Endothelial cell of umbilical vein (primary cell): ENCODE results near the gene KRTAP7-1. TPM values are rescaled to one million over a fixed set of nuclear protein-coding genes. Genes with fewer than 3 reads are reported as not detected.

Experiments used
- BruUV-seq: library from RNA; stranded (reverse); fragments of 400-500 nt; replicated peaks from 2 replicates; lab custom pipeline; 2021; lab: Mats Ljungman, UMichigan
- CTCF ChIA-PET: fragments of 300-600, 350-600 bp; sonication (Branson Sonifier 250); formaldehyde crosslinking; loops from one replicate; lab custom pipeline; 2021; ENCODE audit warnings: antibody characterized with exemption, inconsistent platforms; lab: Charles Lee
- POLR2A ChIA-PET: fragments of 300-600, 350-600 bp; sonication (Branson Sonifier 250); formaldehyde crosslinking; loops from one replicate; lab custom pipeline; 2021; ENCODE audit warnings: antibody characterized with exemption, inconsistent platforms; lab: Charles Lee
- DNase-seq: peaks from one replicate; pipeline ENCODE4 v3.0.0-alpha.2; 2011; ENCODE audit warnings: low read depth, low spot score
- FAIRE-seq: peaks from 2 replicates; lab custom pipeline; 2011; peaks lifted over from hg19 to GRCh38; lab: Jason Lieb, UNC
- H2AFZ ChIP-seq: 2 replicates; pipeline ENCODE4 v1.6.0; 2012; ENCODE audit warnings: low read depth, low read length, control low read depth, inconsistent platforms
- H3K27ac ChIP-seq: 2 replicates; pipeline ENCODE4 v1.5.1; 2011; ENCODE audit warnings: low read depth, mild to moderate bottlenecking, control low read depth, low read length, moderate library complexity; ENCODE audit not compliant: insufficient read depth
- H3K27me3 ChIP-seq, 2 experiments: 2 replicates each; pipeline versions ENCODE4 v1.6.0 to v1.6.1; 2011; ENCODE audit warnings: low read length in 2 of 2, mixed read lengths in 1 of 2; ENCODE audit not compliant: control insufficient read depth in 2 of 2, insufficient read depth in 2 of 2
- H3K36me3 ChIP-seq, 2 experiments: 2 replicates in 1 of 2; 3 replicates in 1 of 2; pipeline ENCODE4 v1.5.1; 2011; ENCODE audit warnings: low read length in 2 of 2, mild to moderate bottlenecking in 1 of 2, moderate library complexity in 1 of 2; ENCODE audit not compliant: control insufficient read depth in 2 of 2, insufficient read depth in 2 of 2; ENCODE audit errors: extremely low read depth in 1 of 2
- H3K4me1 ChIP-seq: 3 replicates; pipeline ENCODE4 v1.5.1; 2011; ENCODE audit warnings: mild to moderate bottlenecking, low read length; ENCODE audit not compliant: control insufficient read depth, insufficient read depth; ENCODE audit errors: extremely low read depth
- H3K4me2 ChIP-seq: 2 replicates; pipeline ENCODE4 v1.6.1; 2011; ENCODE audit warnings: low read length, control low read depth, mixed read lengths; ENCODE audit not compliant: insufficient read depth
- H3K4me3 ChIP-seq, 3 experiments: fragments of 200-600 bp in 1 of 3; sonication (generic), shearing (Covaris generic) in 1 of 3; replicated peaks in 1 of 3; 2 replicates each; pipeline ENCODE4 v1.5.1; 2011 to 2016; ENCODE audit warnings: control low read depth in 3 of 3, low read length in 3 of 3, mild to moderate bottlenecking in 2 of 3, inconsistent platforms in 1 of 3, low read depth in 1 of 3, moderate library complexity in 1 of 3; ENCODE audit not compliant: insufficient read depth in 1 of 3
- H3K79me2 ChIP-seq: 2 replicates; pipeline ENCODE4 v1.6.0; 2012; ENCODE audit warnings: low read length, inconsistent platforms; ENCODE audit not compliant: control insufficient read depth, insufficient read depth
- H3K9ac ChIP-seq: replicated peaks from 2 replicates; pipeline ENCODE3; 2011; ENCODE audit warnings: low read length, control low read depth; ENCODE audit not compliant: insufficient read depth; ENCODE audit errors: extremely low read depth
- H3K9me1 ChIP-seq: replicated peaks from 3 replicates; pipeline ENCODE4 v1.6.0; 2011; ENCODE audit warnings: mild to moderate bottlenecking, low read length; ENCODE audit not compliant: control insufficient read depth, insufficient read depth; ENCODE audit errors: extremely low read depth
- H3K9me3 ChIP-seq: replicated peaks from 2 replicates; pipeline ENCODE4 v1.5.1; 2012; ENCODE audit warnings: low read length, inconsistent platforms; ENCODE audit not compliant: control insufficient read depth, insufficient read depth
- H4K20me1 ChIP-seq: replicated peaks from 2 replicates; pipeline ENCODE3; 2011; ENCODE audit warnings: mild to moderate bottlenecking, low read length; ENCODE audit not compliant: control insufficient read depth, insufficient read depth; ENCODE audit errors: extremely low read depth
- CTCF ChIP-seq, 2 donors: IDR thresholded peaks; 1 replicate in 1 of 2; 2 replicates in 1 of 2; pipeline ENCODE4 v1.5.1; 2011; ENCODE audit warnings: low read length in 2 of 2, mild to moderate bottlenecking in 2 of 2, moderate library complexity in 2 of 2, control low read depth in 1 of 2, inconsistent platforms in 1 of 2, low read depth in 1 of 2; ENCODE audit not compliant: insufficient read depth in 1 of 2; ENCODE audit errors: extremely low read depth in 1 of 2
- EZH2 ChIP-seq: IDR thresholded peaks from 2 replicates; pipeline ENCODE4 v1.6.1; 2012; ENCODE audit warnings: borderline replicate concordance, low read depth, mild to moderate bottlenecking, moderate library complexity, low read length, inconsistent platforms; ENCODE audit not compliant: severe bottlenecking
- FOS ChIP-seq: IDR thresholded peaks from 2 replicates; pipeline ENCODE4 v1.6.1; 2011; ENCODE audit warnings: mild to moderate bottlenecking, low read length, moderate library complexity, borderline replicate concordance; ENCODE audit not compliant: insufficient read depth
- GATA2 ChIP-seq: IDR thresholded peaks from 2 replicates; pipeline ENCODE4 v1.7.0; 2011; ENCODE audit warnings: low read depth, mild to moderate bottlenecking, moderate library complexity, mixed read lengths, low read length; ENCODE audit not compliant: insufficient read length, insufficient read depth
- JUN ChIP-seq: IDR thresholded peaks from 2 replicates; pipeline ENCODE4 v1.6.1; 2011; ENCODE audit warnings: borderline replicate concordance, low read depth; ENCODE audit not compliant: insufficient read length, insufficient read depth
- MAX ChIP-seq: IDR thresholded peaks from 2 replicates; pipeline ENCODE4 v1.6.1; 2011; ENCODE audit not compliant: insufficient read depth, insufficient read length
- MYC ChIP-seq: IDR thresholded peaks from one replicate; pipeline ENCODE4 v1.6.1; 2011; ENCODE audit warnings: mild to moderate bottlenecking, low read depth, low read length
- POLR2A ChIP-seq: IDR thresholded peaks from 2 replicates; pipeline ENCODE4 v1.6.1; 2012; ENCODE audit warnings: low read depth, mild to moderate bottlenecking, control low read depth, low read length
- POLR2AphosphoS5 ChIP-seq: IDR thresholded peaks from 2 replicates; pipeline ENCODE4 v1.6.1; 2012; ENCODE audit warnings: low read depth, mild to moderate bottlenecking, control low read depth, low read length, moderate library complexity; ENCODE audit not compliant: insufficient read depth
- dilution Hi-C: fragments of 300-500 bp; cut with MboI; formaldehyde crosslinking; loops from one replicate; pipeline ENCODE4 v1.15.0; 2019; ENCODE audit warnings: low sequenced_read_pairs; ENCODE audit not compliant: extremely low pct_ligation_motif_present
- intact Hi-C: fragments of 100-400 bp; cut with micrococcal nuclease; formaldehyde crosslinking; loops from one replicate; pipeline ENCODE4 v1.10.0; 2022
- polyA plus RNA-seq, 4 experiments: library from polyadenylated mRNA; depleted of rRNA in 3 of 4; stranded (reverse) in 3 of 4; unstranded in 1 of 4; fragments of >200 nt; gene quantifications; 2 replicates each; pipeline versions ENCODE4 v1.2.1 to v1.2.3, GENCODE V29; 2011 to 2012; ENCODE audit warnings: missing spikeins in 1 of 4
- small RNA-seq: library from RNA; depleted of rRNA; stranded (forward); fragments of <200 nt; gene quantifications from one replicate; pipeline ENCODE3, GENCODE V24; 2012; ENCODE audit warnings: low replicate concordance, low read depth; ENCODE audit not compliant: insufficient read depth, insufficient read length
- total RNA-seq: library from RNA; stranded (reverse); gene quantifications from 2 replicates; pipeline ENCODE4 v1.2.3, GENCODE V29; 2021

The KRTAP7-1 gene
- total and polyA plus RNA-seq, 2 donors (not counting 3 experiments of a cell fraction or from before 2014, with no cell fraction given) = not detected

DNA sequence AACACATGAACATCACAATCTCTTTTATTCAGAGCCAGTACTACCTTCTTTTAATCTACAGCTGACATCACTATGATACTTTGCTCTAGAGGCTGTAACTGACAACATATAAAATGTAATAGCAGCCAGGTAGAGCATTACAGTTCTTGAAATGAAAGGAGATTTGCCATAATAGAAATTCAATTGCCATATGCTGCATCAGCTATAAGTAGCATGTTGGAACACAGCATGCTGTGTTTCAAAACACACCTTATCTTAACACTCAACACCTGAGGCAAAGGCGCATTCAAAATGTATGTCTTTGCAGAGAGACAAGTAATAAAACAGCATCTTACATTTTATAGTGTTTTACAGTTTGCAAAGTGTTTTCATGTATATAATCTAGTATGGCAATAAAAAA is 50.3 kb downstream of the KRTAP7-1 start:
- no peak for TF ChIP-seq GATA2
- no peak for TF ChIP-seq MAX
- TF ChIP-seq CTCF (IDR thresholded peaks at IDR 0.05; ENCODE audit: extremely low read depth in 1 of 2, insufficient read depth in 1 of 2, low read depth in 1 of 2, low read length in 2 of 2) = no peak
- TF ChIP-seq POLR2A = no peak
- no peak for TF ChIP-seq MYC
- no peak for TF ChIP-seq EZH2
- no peak for TF ChIP-seq POLR2AphosphoS5
- no peak for TF ChIP-seq JUN
- TF ChIP-seq FOS = no peak
- no peaks in the 10 kb centered on the region for H3K4me1 ChIP-seq
- ChIA-PET CTCF (no interaction called here), POLR2A (no interaction called here)
- intact Hi-C loops = no loop called here
- H3K79me2 ChIP-seq = no peaks in the 10 kb centered on the region
- no peaks in the 10 kb centered on the region for H3K9me1 ChIP-seq
- H3K27me3 ChIP-seq = no peaks in the 10 kb centered on the region
- H3K27ac ChIP-seq = no peak overlapping the region
- no TSS peak for BruUV-seq
- peaks cover 4% of the 10 kb centered on the region for H3K9me3 ChIP-seq
- H3K4me2 ChIP-seq = no peak overlapping the region
- dilution Hi-C loops = no loop called here
- no peaks in the 10 kb centered on the region for H3K36me3 ChIP-seq
- FAIRE-seq = no peak
- no peak overlapping the region for H3K4me3 ChIP-seq
- no peak overlapping the region for H3K9ac ChIP-seq
- no peak for DNase-seq
- H2AFZ ChIP-seq = no peak overlapping the region
- no peaks in the 10 kb centered on the region for H4K20me1 ChIP-seq

Small RNA genes lying within 50 kb of the gene (small RNA-seq; reads per million reads assigned to genes)
- gene KRTAP8-2P = not detected
- not detected for gene KRTAP8-3P

Other genes starting within 250 kb of the KRTAP7-1 start
- gene KRTAP22-2, start 239.4 kb downstream of the KRTAP7-1 start, total RNA-seq = not detected in 2 replicates
- gene KRTAP22-2, start 239.4 kb downstream of the KRTAP7-1 start, polyA plus RNA-seq = not detected in 2 replicates
- not detected in 2 replicates for gene KRTAP6-3, start 237.3 kb downstream of the KRTAP7-1 start, total RNA-seq
- gene KRTAP6-3, start 237.3 kb downstream of the KRTAP7-1 start, polyA plus RNA-seq = not detected in 2 replicates
- not detected in 2 replicates for gene KRTAP6-2, start 230.9 kb downstream of the KRTAP7-1 start, total RNA-seq
- gene KRTAP6-2, start 230.9 kb downstream of the KRTAP7-1 start, polyA plus RNA-seq = not detected in 2 replicates
- not detected in 2 replicates for gene KRTAP22-1, start 228.7 kb downstream of the KRTAP7-1 start, total RNA-seq
- not detected in 2 replicates for gene KRTAP22-1, start 228.7 kb downstream of the KRTAP7-1 start, polyA plus RNA-seq
- gene KRTAP6-1, start 215.8 kb downstream of the KRTAP7-1 start, total RNA-seq = not detected in 2 replicates
- not detected in 2 replicates for gene KRTAP6-1, start 215.8 kb downstream of the KRTAP7-1 start, polyA plus RNA-seq
- not detected in 2 replicates for gene KRTAP20-1, start 213.3 kb downstream of the KRTAP7-1 start, total RNA-seq
- gene KRTAP20-1, start 213.3 kb downstream of the KRTAP7-1 start, polyA plus RNA-seq = not detected in 2 replicates
- not detected in 2 replicates for gene KRTAP20-4, start 209.1 kb downstream of the KRTAP7-1 start, total RNA-seq
- gene KRTAP20-4, start 209.1 kb downstream of the KRTAP7-1 start, polyA plus RNA-seq = not detected in 2 replicates
- not detected in 2 replicates for gene KRTAP20-2, start 194.6 kb downstream of the KRTAP7-1 start, total RNA-seq
- not detected in 2 replicates for gene KRTAP20-2, start 194.6 kb downstream of the KRTAP7-1 start, polyA plus RNA-seq
- not detected in 2 replicates for gene KRTAP20-3, start 186.9 kb downstream of the KRTAP7-1 start, total RNA-seq
- not detected in 2 replicates for gene KRTAP20-3, start 186.9 kb downstream of the KRTAP7-1 start, polyA plus RNA-seq
- gene KRTAP21-3, start 111.0 kb downstream of the KRTAP7-1 start, total RNA-seq = not detected in 2 replicates
- not detected in 2 replicates for gene KRTAP21-3, start 111.0 kb downstream of the KRTAP7-1 start, polyA plus RNA-seq
- gene KRTAP21-2, start 82.5 kb downstream of the KRTAP7-1 start, total RNA-seq = not detected in 2 replicates
- gene KRTAP21-2, start 82.5 kb downstream of the KRTAP7-1 start, polyA plus RNA-seq = not detected in 2 replicates
- gene KRTAP21-1, start 74.3 kb downstream of the KRTAP7-1 start, total RNA-seq = not detected in 2 replicates
- gene KRTAP21-1, start 74.3 kb downstream of the KRTAP7-1 start, polyA plus RNA-seq = not detected in 2 replicates
- not detected in 2 replicates for gene KRTAP8-1, start 16.5 kb downstream of the KRTAP7-1 start, total RNA-seq
- not detected in 2 replicates for gene KRTAP8-1, start 16.5 kb downstream of the KRTAP7-1 start, polyA plus RNA-seq
- not detected in 2 replicates for gene KRTAP11-1, start 51.8 kb upstream of the KRTAP7-1 start, total RNA-seq
- not detected in 2 replicates for gene KRTAP11-1, start 51.8 kb upstream of the KRTAP7-1 start, polyA plus RNA-seq
- not detected in 2 replicates for gene KRTAP19-8, start 208.7 kb upstream of the KRTAP7-1 start, total RNA-seq
- gene KRTAP19-8, start 208.7 kb upstream of the KRTAP7-1 start, polyA plus RNA-seq = not detected in 2 replicates